Mucosa of rectum (tissue), 2 donors: ENCODE measurements around the gene SMOC2.
"Not testable (repeated sequence)": the region's sequence is repeated elsewhere in the genome, so short reads cannot be mapped to it uniquely, and the experiment has no call there.

Experiments
- H3K27ac ChIP-seq, 2 donors: one replicate each; pipeline ENCODE4 v1.7.0; 2013; ENCODE audit warnings: inconsistent platforms in 2 of 2, low read depth in 2 of 2, low read length in 2 of 2
- H3K27me3 ChIP-seq, 2 donors: one replicate each; pipeline ENCODE4 v1.7.0; 2013; ENCODE audit warnings: low read length in 2 of 2; ENCODE audit not compliant: control insufficient read depth in 2 of 2, insufficient read depth in 2 of 2
- H3K36me3 ChIP-seq, 2 donors: one replicate each; pipeline ENCODE4 v1.7.0; 2013; ENCODE audit warnings: low read length in 2 of 2; ENCODE audit not compliant: control insufficient read depth in 2 of 2, insufficient read depth in 2 of 2
- H3K4me1 ChIP-seq, 2 donors: one replicate each; pipeline ENCODE4 v1.7.0; 2013; ENCODE audit warnings: low read length in 2 of 2, mild to moderate bottlenecking in 1 of 2; ENCODE audit not compliant: control insufficient read depth in 2 of 2, insufficient read depth in 2 of 2
- H3K4me3 ChIP-seq, 2 donors: one replicate each; pipeline ENCODE4 v1.7.0; 2013; ENCODE audit warnings: low read length in 2 of 2
- H3K9ac ChIP-seq, 2 donors: one replicate each; pipeline ENCODE4 v1.7.0; 2013; ENCODE audit warnings: low read length in 2 of 2, low read depth in 1 of 2, mild to moderate bottlenecking in 1 of 2
- H3K9me3 ChIP-seq, 2 donors: one replicate each; pipeline ENCODE4 v1.7.0; 2013; ENCODE audit warnings: low read length in 2 of 2; ENCODE audit not compliant: control insufficient read depth in 2 of 2
- donor health status: healthy.
- donor health status: Normal muscosa, but diverticular disease.

The SMOC2 gene

DNA sequence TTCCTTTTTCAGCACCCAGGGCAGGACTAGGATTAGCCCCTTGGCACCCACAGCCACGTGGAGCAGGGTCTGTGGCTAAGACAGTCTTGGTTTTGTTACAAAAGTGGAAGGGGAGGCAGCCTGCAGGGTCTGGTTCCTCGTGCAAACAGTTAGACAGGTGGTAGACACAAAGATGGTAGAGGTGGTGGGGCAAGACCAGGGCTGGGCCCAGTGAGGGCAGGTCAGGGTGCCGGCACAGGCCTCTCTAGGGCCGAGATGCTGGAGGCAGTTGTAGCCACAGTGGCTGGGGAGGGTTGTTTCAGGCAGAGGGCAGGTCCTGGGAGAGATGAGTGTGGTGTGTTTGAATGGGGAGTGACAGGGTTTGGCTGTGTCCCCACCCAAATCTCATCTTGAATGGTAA lies 161.6 kb downstream of the SMOC2 start:
- Histone ChIP-seq H3K27me3 (no peaks in the 10 kb centered on the region), H3K9me3 (no peaks in the 10 kb centered on the region), H3K9ac (no peak overlapping the region), H3K36me3 (no peaks in the 10 kb centered on the region), H3K27ac (no peak overlapping the region), H3K4me1 (peaks cover 0 to under 1% of the 10 kb centered on the region in 2 donors), H3K4me3 (no peak overlapping the region)

DNA sequence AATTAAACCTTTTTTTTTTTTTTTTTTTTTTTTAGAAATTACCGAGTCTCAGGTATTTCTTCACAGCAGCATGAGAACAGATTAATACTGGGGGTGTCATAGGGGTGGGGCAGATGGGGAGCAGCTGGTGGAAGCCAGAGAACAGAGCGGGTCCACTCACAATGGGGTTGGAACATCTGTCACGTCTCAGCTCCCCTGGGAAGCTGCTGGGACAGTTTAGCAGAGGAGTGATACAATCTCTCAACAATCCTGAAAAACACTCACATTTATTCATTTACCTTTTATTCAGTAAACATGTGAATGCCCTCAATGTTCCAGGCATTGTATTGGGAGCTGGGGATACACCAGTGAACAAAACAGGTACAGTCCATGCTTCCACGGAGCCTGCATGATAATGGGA lies 162.2 kb downstream of the SMOC2 start:
- no peak overlapping the region for H3K27ac ChIP-seq
- H3K4me3 ChIP-seq = no peak overlapping the region
- no peaks in the 10 kb centered on the region for H3K4me1 ChIP-seq
- H3K36me3 ChIP-seq = no peaks in the 10 kb centered on the region
- no peaks in the 10 kb centered on the region for H3K9me3 ChIP-seq
- no peaks in the 10 kb centered on the region for H3K27me3 ChIP-seq
- H3K9ac ChIP-seq = no peak overlapping the region

DNA sequence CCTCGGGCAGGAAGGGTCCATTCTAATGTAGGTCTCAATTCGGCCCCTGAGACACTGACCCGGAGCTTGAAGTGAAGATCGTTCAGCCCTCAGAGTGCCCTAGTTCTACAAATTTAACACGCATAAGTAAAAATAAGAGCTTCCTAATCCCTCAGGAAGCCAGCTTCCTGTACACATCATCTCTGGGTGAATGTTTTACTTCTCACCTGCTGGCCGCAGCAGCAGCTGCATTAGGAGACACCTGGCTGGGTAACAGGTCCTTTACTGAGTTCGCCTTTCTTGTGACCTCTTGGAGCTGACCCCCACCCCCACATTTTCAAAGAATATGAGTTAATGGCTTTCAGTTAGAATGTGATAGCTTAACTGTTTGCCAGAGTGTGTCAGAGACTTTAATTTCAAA lies 165.0 kb downstream of the SMOC2 start:
- Histone ChIP-seq H3K27me3 (no peaks in the 10 kb centered on the region), H3K4me3 (no peak overlapping the region), H3K4me1 (no peaks in the 10 kb centered on the region), H3K9ac (no peak overlapping the region), H3K36me3 (no peaks in the 10 kb centered on the region), H3K27ac (no peak overlapping the region), H3K9me3 (no peaks in the 10 kb centered on the region)

DNA sequence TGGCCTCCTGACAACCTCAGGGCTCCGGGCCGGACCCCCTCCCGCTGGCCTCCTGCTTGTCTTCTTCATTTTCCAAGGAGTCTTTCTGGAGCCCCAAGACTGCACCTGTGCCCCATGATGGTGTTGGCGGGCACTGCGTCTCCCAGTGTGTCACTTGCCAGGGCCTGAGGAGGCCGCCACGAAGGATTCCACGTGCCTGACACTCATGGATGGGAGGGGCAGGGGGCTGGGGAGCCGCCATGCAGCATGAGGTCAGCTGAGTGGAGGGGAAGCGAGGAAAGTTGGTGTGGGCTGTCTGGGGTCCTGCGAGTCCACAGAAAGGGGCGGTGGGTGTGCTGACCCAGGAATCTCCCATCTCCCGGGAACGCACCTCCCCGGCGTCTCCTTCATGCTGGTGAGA lies 165.7 kb downstream of the SMOC2 start:
- Histone ChIP-seq H3K27ac (no peak overlapping the region), H3K9ac (no peak overlapping the region), H3K4me3 (no peak overlapping the region), H3K9me3 (no peaks in the 10 kb centered on the region), H3K27me3 (no peaks in the 10 kb centered on the region), H3K4me1 (no peaks in the 10 kb centered on the region), H3K36me3 (no peaks in the 10 kb centered on the region)

DNA sequence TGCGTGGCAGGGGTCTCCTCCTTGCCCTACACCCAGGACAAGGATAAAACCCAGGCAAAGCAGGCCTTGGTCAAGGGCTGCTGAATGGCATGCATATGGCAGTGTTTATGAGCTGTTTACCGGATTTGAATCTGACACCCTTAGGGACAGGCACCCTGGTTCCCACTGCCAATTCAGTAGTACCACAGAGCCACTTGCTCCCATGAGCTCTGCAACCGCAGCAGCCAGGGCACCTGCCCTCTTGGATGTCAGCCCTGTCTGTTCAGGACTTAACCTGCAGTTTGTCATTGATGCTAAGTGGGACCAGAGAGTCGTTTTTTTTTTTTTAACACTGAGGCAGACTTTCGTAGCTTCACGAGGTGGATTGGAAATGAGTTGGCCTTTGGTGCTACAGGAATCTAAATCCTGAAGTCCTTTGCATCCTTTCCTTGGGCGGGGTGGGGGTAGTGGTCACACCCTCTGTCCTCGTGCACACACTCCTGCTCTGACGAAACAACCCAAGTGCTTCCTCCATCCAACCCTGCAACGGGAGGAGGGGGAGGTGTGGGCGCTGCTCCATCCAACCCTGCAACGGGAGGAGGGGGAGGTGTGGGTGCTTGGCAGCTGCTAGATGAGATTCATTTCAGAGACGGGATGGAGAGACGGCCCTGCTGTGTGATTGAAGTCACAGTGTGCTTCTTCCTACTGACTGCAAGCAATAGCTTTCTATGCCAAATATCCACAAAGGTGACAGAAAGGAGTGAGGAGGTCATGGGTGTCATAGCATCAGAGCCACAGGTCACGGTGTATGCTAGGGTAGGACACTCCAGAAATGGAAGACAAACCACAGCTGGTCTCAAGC lies 166.5 kb downstream of the SMOC2 start:
- H3K27ac ChIP-seq = no peak overlapping the region

DNA sequence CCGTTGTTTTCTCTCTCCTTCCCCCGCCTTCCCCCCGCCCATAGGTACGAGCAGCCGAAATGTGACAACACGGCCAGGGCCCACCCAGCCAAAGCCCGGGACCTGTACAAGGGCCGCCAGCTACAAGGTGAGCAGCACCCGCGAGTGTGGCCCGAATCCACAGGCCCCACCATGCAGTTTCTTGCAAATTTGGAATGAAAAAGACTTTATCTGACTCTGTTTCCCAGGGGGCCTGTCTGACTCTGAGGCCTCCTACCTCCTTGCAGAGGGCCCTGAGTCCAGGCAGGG lies 167.1 kb downstream of the SMOC2 start:
- no peak overlapping the region for H3K9ac ChIP-seq
- H3K4me3 ChIP-seq = no peak overlapping the region
- H3K9me3 ChIP-seq = no peaks in the 10 kb centered on the region
- H3K36me3 ChIP-seq = no peaks in the 10 kb centered on the region
- H3K27me3 ChIP-seq = no peaks in the 10 kb centered on the region
- H3K27ac ChIP-seq = no peak overlapping the region
- no peaks in the 10 kb centered on the region for H3K4me1 ChIP-seq

More for the DNA sequence above, 166.5 kb downstream of the SMOC2 start:
- H3K4me1 ChIP-seq = no peaks in the 10 kb centered on the region
- no peak overlapping the region for H3K4me3 ChIP-seq
- H3K27me3 ChIP-seq = no peaks in the 10 kb centered on the region
- H3K9me3 ChIP-seq = no peaks in the 10 kb centered on the region
- H3K36me3 ChIP-seq = no peaks in the 10 kb centered on the region
- H3K9ac ChIP-seq = no peak overlapping the region

DNA sequence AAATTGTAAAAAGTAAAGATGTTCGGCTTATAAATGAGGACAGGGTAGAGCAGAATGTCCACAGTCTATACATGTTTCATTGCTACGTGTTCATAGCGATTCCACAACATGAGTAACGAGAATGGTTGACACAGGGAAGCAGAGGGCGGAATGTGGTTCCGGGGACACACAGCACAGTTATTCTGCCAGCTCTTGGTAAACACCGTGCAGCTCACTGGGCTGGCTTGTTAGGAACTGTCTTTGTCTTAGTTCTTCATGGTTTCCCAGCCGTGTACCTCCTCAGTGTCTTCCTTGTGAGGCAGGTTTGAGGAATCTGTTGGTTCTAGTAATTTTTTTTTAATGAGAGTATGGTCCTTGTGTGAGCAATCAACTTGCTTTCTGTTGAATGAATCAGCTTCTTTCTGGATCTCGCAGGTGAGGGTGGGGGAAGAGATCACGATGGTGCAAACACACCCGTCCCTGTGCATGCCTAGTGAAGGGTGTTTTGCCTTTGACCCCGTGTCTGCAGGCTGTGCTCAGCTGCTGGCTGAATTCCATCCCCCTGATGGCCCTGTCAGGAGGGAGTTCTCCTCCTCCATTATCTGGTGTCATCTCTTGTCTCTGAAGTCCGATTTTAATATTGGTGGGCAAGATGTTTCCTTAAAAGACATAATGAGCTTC lies 168.2 kb downstream of the SMOC2 start:
- Histone ChIP-seq H3K4me3 (no peak overlapping the region), H3K36me3 (no peaks in the 10 kb centered on the region), H3K9ac (no peak overlapping the region), H3K9me3 (no peaks in the 10 kb centered on the region), H3K27me3 (no peaks in the 10 kb centered on the region), H3K4me1 (no peaks in the 10 kb centered on the region), H3K27ac (no peak overlapping the region)

DNA sequence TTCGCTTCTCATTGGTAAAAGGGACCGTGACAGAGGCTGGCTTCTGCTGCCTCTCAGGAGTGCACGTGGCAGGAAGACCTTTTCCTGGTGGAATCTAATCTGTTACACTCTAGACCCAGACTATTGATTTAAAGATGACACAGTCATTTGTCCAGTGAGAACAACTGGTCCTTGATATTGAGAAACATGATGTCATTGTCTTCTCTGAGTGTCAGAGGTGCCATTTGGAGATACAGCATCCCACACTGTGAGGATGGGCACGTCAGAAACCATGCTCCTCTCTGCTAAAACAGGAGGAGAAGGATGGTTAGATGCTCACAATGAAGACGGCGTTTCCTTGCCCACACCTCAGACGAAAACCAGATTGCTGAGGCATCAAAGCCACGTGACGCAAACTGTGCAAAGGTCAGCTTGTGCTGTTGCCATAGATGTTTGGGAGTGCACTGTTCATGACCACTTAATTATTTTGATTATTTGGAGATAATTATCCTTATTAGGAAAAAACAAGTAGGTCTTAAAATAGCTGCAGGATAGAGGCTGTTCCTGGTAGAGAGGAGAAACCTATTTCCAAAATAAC lies 169.0 kb downstream of the SMOC2 start:
- H3K36me3 ChIP-seq = no peaks in the 10 kb centered on the region
- H3K9ac ChIP-seq = no peak overlapping the region
- H3K9me3 ChIP-seq = no peaks in the 10 kb centered on the region
- no peak overlapping the region for H3K4me3 ChIP-seq
- H3K27ac ChIP-seq = no peak overlapping the region
- H3K27me3 ChIP-seq = no peaks in the 10 kb centered on the region
- no peaks in the 10 kb centered on the region for H3K4me1 ChIP-seq

DNA sequence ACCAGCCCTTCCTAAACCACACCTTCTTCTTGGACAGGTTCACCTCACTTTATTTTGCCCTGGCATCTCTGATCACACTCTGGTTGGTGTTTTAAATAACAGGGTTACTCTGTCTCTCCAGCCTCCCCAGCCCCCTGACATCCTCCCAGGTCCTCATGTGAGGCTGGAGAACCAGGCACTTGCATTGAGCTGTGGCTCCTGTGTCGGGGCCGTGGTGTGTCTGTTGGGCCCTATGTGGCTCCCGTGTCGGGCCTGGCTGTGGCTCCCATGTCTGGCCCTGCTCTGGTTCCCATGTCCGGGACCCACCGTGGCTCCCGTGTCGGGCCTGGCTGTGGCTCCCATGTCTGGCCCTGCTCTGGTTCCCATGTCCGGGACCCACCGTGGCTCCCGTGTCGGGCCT lies 170.0 kb downstream of the SMOC2 start:
- not testable (repeated sequence) for H3K4me1 ChIP-seq, H3K9me3 ChIP-seq, H3K27ac ChIP-seq, H3K9ac ChIP-seq, H3K27me3 ChIP-seq, H3K36me3 ChIP-seq, H3K4me3 ChIP-seq

DNA sequence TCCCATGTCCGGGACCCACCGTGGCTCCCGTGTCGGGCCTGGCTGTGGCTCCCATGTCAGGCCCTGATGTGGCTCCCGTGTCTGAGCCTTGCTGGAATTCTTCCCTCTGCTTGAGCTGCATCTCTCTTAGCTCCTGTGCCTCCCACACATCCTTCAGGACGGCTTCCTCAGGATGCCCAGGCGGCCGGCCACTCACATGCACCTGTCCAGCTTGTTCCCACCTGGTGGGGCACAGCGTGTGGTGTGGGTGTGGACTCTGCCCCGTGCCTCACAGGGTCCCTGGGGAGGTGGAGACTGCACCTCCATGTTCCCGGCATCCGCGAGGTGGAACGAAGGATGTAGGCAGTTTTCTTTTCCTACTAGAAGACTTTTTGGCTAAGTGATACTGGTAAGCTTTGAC lies 170.7 kb downstream of the SMOC2 start:
- Histone ChIP-seq H3K9me3 (no peaks in the 10 kb centered on the region), H3K36me3 (no peaks in the 10 kb centered on the region), H3K27me3 (no peaks in the 10 kb centered on the region), H3K9ac (no peak overlapping the region), H3K27ac (no peak overlapping the region), H3K4me1 (no peaks in the 10 kb centered on the region), H3K4me3 (no peak overlapping the region)
